ENCODE results near the gene RFNG.

The RFNG gene

GRCh38 chr17:82081966-82082365 is 30.4 kb upstream of the RFNG start:
- H2BK120ac ChIP-seq (ENCODE audit: insufficient read depth, low read length, poor library complexity): no peak overlapping the region
- H4K12ac ChIP-seq (ENCODE audit: low read depth, low read length): peak overlapping the region; percentile 25
- no peak overlapping the region for H3K27ac ChIP-seq (ENCODE audit: low read depth, low read length)
- DNase-seq: no peak
- H2BK5ac ChIP-seq (ENCODE audit: low read depth, low read length, poor library complexity): no peak overlapping the region
- H3K23ac ChIP-seq (ENCODE audit: low read length): no peak overlapping the region
- H3K79me1 ChIP-seq (ENCODE audit: low read length): no peaks in the 10 kb centered on the region
- H2AFZ ChIP-seq (ENCODE audit: insufficient read depth, low read length, poor library complexity): no peak overlapping the region
- H3K4me1 ChIP-seq (ENCODE audit: control insufficient read depth in 1 of 2, insufficient read depth in 2 of 2, low read length in 2 of 2): no peaks in the 10 kb centered on the region
- H3K4me2 ChIP-seq (ENCODE audit: low read length): no peak overlapping the region
- H3K4ac ChIP-seq (ENCODE audit: low read depth, low read length): no peak overlapping the region
- H3K9me3 ChIP-seq (ENCODE audit: insufficient read depth, low read depth, low read length): peaks cover 8% of the 10 kb centered on the region
- H2AK5ac ChIP-seq (ENCODE audit: low read length): no peak overlapping the region
- WGBS (ENCODE audit: extremely low coverage, insufficient coverage, insufficient read length): no CpG with 5 or more reads among the region's 22 CpGs
- no peak overlapping the region for H3K14ac ChIP-seq (ENCODE audit: low read length)
- H3K9ac ChIP-seq (ENCODE audit: low read length): no peak overlapping the region
- no peak overlapping the region for H4K91ac ChIP-seq (ENCODE audit: low read depth, low read length)
- H3K18ac ChIP-seq (ENCODE audit: low read length): no peak overlapping the region
- H3K36me3 ChIP-seq (ENCODE audit: control insufficient read depth in 1 of 2, insufficient read depth in 2 of 2, low read length in 2 of 2): peaks cover 94 to 96% of the 10 kb centered on the region in 2 experiments
- H4K8ac ChIP-seq (ENCODE audit: low read depth, low read length): no peak overlapping the region
- H3K79me2 ChIP-seq (ENCODE audit: control insufficient read depth, insufficient read depth, low read length, poor library complexity): no peaks in the 10 kb centered on the region
- H2BK12ac ChIP-seq (ENCODE audit: low read length): no peak overlapping the region
- no peak overlapping the region for H3K4me3 ChIP-seq (ENCODE audit: low read depth, low read length)
- no peaks in the 10 kb centered on the region for H3K27me3 ChIP-seq (ENCODE audit: insufficient read depth, low read length)

- no peak overlapping the region for H3K4me2 ChIP-seq (ENCODE audit: low read length)
- no peaks in the 10 kb centered on the region for H3K27me3 ChIP-seq (ENCODE audit: insufficient read depth, low read length)
- H3K79me1 ChIP-seq (ENCODE audit: low read length): no peaks in the 10 kb centered on the region
- H2BK5ac ChIP-seq (ENCODE audit: low read depth, low read length, poor library complexity): no peak overlapping the region
- no peak overlapping the region for H4K8ac ChIP-seq (ENCODE audit: low read depth, low read length)
- no peak overlapping the region for H3K27ac ChIP-seq (ENCODE audit: low read depth, low read length)
- no peak overlapping the region for H2AFZ ChIP-seq (ENCODE audit: insufficient read depth, low read length, poor library complexity)
- DNase-seq: no peak
- H3K23ac ChIP-seq (ENCODE audit: low read length): no peak overlapping the region
- no peak overlapping the region for H3K4ac ChIP-seq (ENCODE audit: low read depth, low read length)
- no peaks in the 10 kb centered on the region for H3K79me2 ChIP-seq (ENCODE audit: control insufficient read depth, insufficient read depth, low read length, poor library complexity)
- H2BK120ac ChIP-seq (ENCODE audit: insufficient read depth, low read length, poor library complexity): no peak overlapping the region
- H4K12ac ChIP-seq (ENCODE audit: low read depth, low read length): no peak overlapping the region
- H3K4me1 ChIP-seq (ENCODE audit: control insufficient read depth in 1 of 2, insufficient read depth in 2 of 2, low read length in 2 of 2): no peaks in the 10 kb centered on the region
- peaks cover 90 to 92% of the 10 kb centered on the region in 2 experiments for H3K36me3 ChIP-seq (ENCODE audit: control insufficient read depth in 1 of 2, insufficient read depth in 2 of 2, low read length in 2 of 2)
- WGBS (ENCODE audit: extremely low coverage, insufficient coverage, insufficient read length): no CpG with 5 or more reads among the region's 20 CpGs
- H4K91ac ChIP-seq (ENCODE audit: low read depth, low read length): no peak overlapping the region
- H3K4me3 ChIP-seq (ENCODE audit: low read depth, low read length): no peak overlapping the region
- no peak overlapping the region for H3K14ac ChIP-seq (ENCODE audit: low read length)
- H2AK5ac ChIP-seq (ENCODE audit: low read length): no peak overlapping the region
- H3K9ac ChIP-seq (ENCODE audit: low read length): no peak overlapping the region
- peaks cover 8% of the 10 kb centered on the region for H3K9me3 ChIP-seq (ENCODE audit: insufficient read depth, low read depth, low read length)
- no peak overlapping the region for H2BK12ac ChIP-seq (ENCODE audit: low read length)
- H3K18ac ChIP-seq (ENCODE audit: low read length): no peak overlapping the region
Measured at GRCh38 chr17:82081546-82081945, 29.9 kb upstream of the RFNG start.

- Histone ChIP-seq H2AK5ac (ENCODE audit: low read length) (no peak overlapping the region), H3K9me3 (ENCODE audit: insufficient read depth, low read depth, low read length) (peaks cover 6% of the 10 kb centered on the region), H3K4me1 (ENCODE audit: control insufficient read depth in 1 of 2, insufficient read depth in 2 of 2, low read length in 2 of 2) (no peaks in the 10 kb centered on the region), H3K79me2 (ENCODE audit: control insufficient read depth, insufficient read depth, low read length, poor library complexity) (no peaks in the 10 kb centered on the region), H3K4ac (ENCODE audit: low read depth, low read length) (no peak overlapping the region), H2AFZ (ENCODE audit: insufficient read depth, low read length, poor library complexity) (no peak overlapping the region), H2BK120ac (ENCODE audit: insufficient read depth, low read length, poor library complexity) (no peak overlapping the region), H4K8ac (ENCODE audit: low read depth, low read length) (no peak overlapping the region), H3K79me1 (ENCODE audit: low read length) (no peaks in the 10 kb centered on the region), H4K12ac (ENCODE audit: low read depth, low read length) (no peak overlapping the region), H3K27ac (ENCODE audit: low read depth, low read length) (no peak overlapping the region), H2BK12ac (ENCODE audit: low read length) (no peak overlapping the region), H3K9ac (ENCODE audit: low read length) (no peak overlapping the region), H3K27me3 (ENCODE audit: insufficient read depth, low read length) (no peaks in the 10 kb centered on the region), H3K4me3 (ENCODE audit: low read depth, low read length) (no peak overlapping the region), H4K91ac (ENCODE audit: low read depth, low read length) (no peak overlapping the region), H3K14ac (ENCODE audit: low read length) (no peak overlapping the region), H3K36me3 (ENCODE audit: control insufficient read depth in 1 of 2, insufficient read depth in 2 of 2, low read length in 2 of 2) (peaks cover 84 to 86% of the 10 kb centered on the region in 2 experiments), H3K23ac (ENCODE audit: low read length) (no peak overlapping the region), H2BK5ac (ENCODE audit: low read depth, low read length, poor library complexity) (no peak overlapping the region), H3K4me2 (ENCODE audit: low read length) (no peak overlapping the region), H3K18ac (ENCODE audit: low read length) (no peak overlapping the region)
- DNase-seq: no peak
- no CpG with 5 or more reads among the region's 44 CpGs for WGBS (ENCODE audit: extremely low coverage, insufficient coverage, insufficient read length)
Measured at GRCh38 chr17:82080789-82081464, 29.3 kb upstream of the RFNG start.

GRCh38 chr17:82080048-82080788 is 28.6 kb upstream of the RFNG start:
- no peak overlapping the region for H2AFZ ChIP-seq (ENCODE audit: insufficient read depth, low read length, poor library complexity)
- no peaks in the 10 kb centered on the region for H3K27me3 ChIP-seq (ENCODE audit: insufficient read depth, low read length)
- no peak overlapping the region for H4K12ac ChIP-seq (ENCODE audit: low read depth, low read length)
- no peak overlapping the region for H3K4ac ChIP-seq (ENCODE audit: low read depth, low read length)
- H3K4me1 ChIP-seq (ENCODE audit: control insufficient read depth in 1 of 2, insufficient read depth in 2 of 2, low read length in 2 of 2): no peaks in the 10 kb centered on the region
- H2BK120ac ChIP-seq (ENCODE audit: insufficient read depth, low read length, poor library complexity): no peak overlapping the region
- no peak overlapping the region for H3K4me2 ChIP-seq (ENCODE audit: low read length)
- no peak overlapping the region for H4K8ac ChIP-seq (ENCODE audit: low read depth, low read length)
- no peaks in the 10 kb centered on the region for H3K79me2 ChIP-seq (ENCODE audit: control insufficient read depth, insufficient read depth, low read length, poor library complexity)
- no peak overlapping the region for H3K9ac ChIP-seq (ENCODE audit: low read length)
- no peak overlapping the region for H2BK5ac ChIP-seq (ENCODE audit: low read depth, low read length, poor library complexity)
- H3K36me3 ChIP-seq (ENCODE audit: control insufficient read depth in 1 of 2, insufficient read depth in 2 of 2, low read length in 2 of 2): peaks cover 76 to 79% of the 10 kb centered on the region in 2 experiments
- H3K14ac ChIP-seq (ENCODE audit: low read length): no peak overlapping the region
- no peak overlapping the region for H2BK12ac ChIP-seq (ENCODE audit: low read length)
- no peak overlapping the region for H3K18ac ChIP-seq (ENCODE audit: low read length)
- no peak overlapping the region for H4K91ac ChIP-seq (ENCODE audit: low read depth, low read length)
- no peak for DNase-seq
- H2AK5ac ChIP-seq (ENCODE audit: low read length): no peak overlapping the region
- H3K9me3 ChIP-seq (ENCODE audit: insufficient read depth, low read depth, low read length): peaks cover 4% of the 10 kb centered on the region
- no peak overlapping the region for H3K27ac ChIP-seq (ENCODE audit: low read depth, low read length)
- no peaks in the 10 kb centered on the region for H3K79me1 ChIP-seq (ENCODE audit: low read length)
- WGBS (ENCODE audit: extremely low coverage, insufficient coverage, insufficient read length): no CpG with 5 or more reads among the region's 36 CpGs
- H3K23ac ChIP-seq (ENCODE audit: low read length): no peak overlapping the region
- peak overlapping the region; percentile 32 for H3K4me3 ChIP-seq (ENCODE audit: low read depth, low read length)

All from trophoblast cell (in vitro differentiated cells and primary cell).